Measurements from ENCODE around the gene ESPN. TPM values are rescaled to one million over a fixed set of nuclear protein-coding genes. Genes with fewer than 3 reads are reported as not detected.

ESPN gene
- total and polyA plus RNA-seq, 7 donors, result 0.55 to 202 (median 86.5) TPM; not detected in 2

DNA sequence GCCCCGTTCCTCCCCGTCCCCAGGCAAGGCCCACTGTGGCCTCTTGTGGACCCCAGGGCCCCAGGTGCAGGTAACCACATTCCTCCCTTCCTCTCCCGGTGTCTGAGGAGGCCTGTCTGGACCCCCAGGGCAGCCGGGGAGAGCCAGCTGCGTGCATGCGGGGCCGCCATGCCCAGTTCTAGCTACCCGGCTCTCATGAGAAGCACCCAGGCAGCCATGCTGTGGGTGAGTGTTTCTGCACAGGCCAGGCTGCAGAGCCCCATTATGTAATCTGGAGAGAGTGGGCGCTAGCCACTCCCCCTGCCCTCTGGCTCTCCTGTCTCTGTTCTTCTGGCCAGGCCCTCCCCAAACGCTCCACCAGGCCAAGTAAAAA is 85.3 kb downstream of the ESPN start:
- H3K9me3 ChIP-seq, result no peaks in the 10 kb centered on the region
- H3K27ac ChIP-seq, result no peak overlapping the region
- H3K4me3 ChIP-seq, result no peak overlapping the region
- H3K4me1 ChIP-seq, result no peaks in the 10 kb centered on the region
- WGBS, 2 donors, result 74 to 87% methylated on average over 10 of the region's 10 CpGs
- TF ChIP-seq, protein P1, sequence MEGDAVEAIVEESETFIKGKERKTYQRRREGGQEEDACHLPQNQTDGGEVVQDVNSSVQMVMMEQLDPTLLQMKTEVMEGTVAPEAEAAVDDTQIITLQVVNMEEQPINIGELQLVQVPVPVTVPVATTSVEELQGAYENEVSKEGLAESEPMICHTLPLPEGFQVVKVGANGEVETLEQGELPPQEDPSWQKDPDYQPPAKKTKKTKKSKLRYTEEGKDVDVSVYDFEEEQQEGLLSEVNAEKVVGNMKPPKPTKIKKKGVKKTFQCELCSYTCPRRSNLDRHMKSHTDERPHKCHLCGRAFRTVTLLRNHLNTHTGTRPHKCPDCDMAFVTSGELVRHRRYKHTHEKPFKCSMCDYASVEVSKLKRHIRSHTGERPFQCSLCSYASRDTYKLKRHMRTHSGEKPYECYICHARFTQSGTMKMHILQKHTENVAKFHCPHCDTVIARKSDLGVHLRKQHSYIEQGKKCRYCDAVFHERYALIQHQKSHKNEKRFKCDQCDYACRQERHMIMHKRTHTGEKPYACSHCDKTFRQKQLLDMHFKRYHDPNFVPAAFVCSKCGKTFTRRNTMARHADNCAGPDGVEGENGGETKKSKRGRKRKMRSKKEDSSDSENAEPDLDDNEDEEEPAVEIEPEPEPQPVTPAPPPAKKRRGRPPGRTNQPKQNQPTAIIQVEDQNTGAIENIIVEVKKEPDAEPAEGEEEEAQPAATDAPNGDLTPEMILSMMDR (IDR thresholded peaks at IDR 0.05), result no peak
- no peak for TF ChIP-seq EP300 (IDR thresholded peaks at IDR 0.05)
- no peak for TF ChIP-seq POLR2AphosphoS5 (IDR thresholded peaks at IDR 0.05)
- no peak for TF ChIP-seq POLR2A (IDR thresholded peaks at IDR 0.05)
- intact Hi-C loops (cut with DNase I), result no loop called here
- no peaks in the 10 kb centered on the region for H3K27me3 ChIP-seq
- no peak for DNase-seq
- H3K36me3 ChIP-seq, result no peaks in the 10 kb centered on the region

DNA sequence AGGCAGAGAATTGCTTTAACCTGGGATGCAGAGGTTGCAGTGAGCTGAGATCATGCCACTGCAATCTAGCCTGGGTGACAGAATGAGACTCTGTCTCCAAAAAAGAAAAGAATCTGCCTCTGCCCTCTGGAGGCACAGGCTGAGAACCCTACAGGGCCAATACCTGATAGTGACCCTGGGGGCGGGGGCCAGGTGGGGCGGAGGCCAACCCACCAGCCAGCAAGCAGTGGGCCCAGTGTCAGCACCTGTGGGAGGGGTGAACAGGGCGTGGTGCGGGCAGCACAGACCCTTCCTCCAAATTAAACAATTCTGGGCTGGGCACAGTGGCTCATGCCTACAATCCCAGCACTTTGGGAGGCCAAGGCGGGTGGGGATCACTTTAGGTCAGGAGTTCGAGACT is 85.9 kb downstream of the ESPN start:
- TF ChIP-seq, protein P1 (IDR thresholded peaks at IDR 0.05), result no peak
- no peak for TF ChIP-seq POLR2A (IDR thresholded peaks at IDR 0.05)
- Histone ChIP-seq H3K27me3 (no peaks in the 10 kb centered on the region), H3K9me3 (no peaks in the 10 kb centered on the region), H3K36me3 (no peaks in the 10 kb centered on the region), H3K4me3 (no peak overlapping the region), H3K27ac (no peak overlapping the region), H3K4me1 (no peaks in the 10 kb centered on the region)
- 76 to 82% methylated on average over 6 of the region's 6 CpGs for WGBS, 2 donors
- no peak for DNase-seq
- intact Hi-C loops (cut with DNase I), result no loop called here

Small RNA genes within 50 kb of the gene (small RNA-seq; reads per million reads assigned to genes)
- 0 reads per million in 3 donors for gene MIR4252

Other genes with a start within 250 kb of the ESPN start
- gene CHD5, start 244.5 kb upstream of the ESPN start, total RNA-seq, result 1 to 10 TPM in 3 of 4 donors, under 1 TPM in 1; 0.49 to 2.8 (median 1.5) TPM
- under 1 TPM in 1 of 3 donors, not detected in 2; 0.80 TPM for gene CHD5, start 244.5 kb upstream of the ESPN start, polyA plus RNA-seq
- 100 to 1,000 TPM; 166 to 267 (median 219) TPM for gene RPL22, start 225.2 kb upstream of the ESPN start, total RNA-seq
- 100 to 1,000 TPM; 299 to 443 (median 410) TPM for gene RPL22, start 225.2 kb upstream of the ESPN start, polyA plus RNA-seq
- gene RNF207, start 218.7 kb upstream of the ESPN start, total RNA-seq, result 10 to 100 TPM in 3 of 4 donors, 1 to 10 TPM in 1; 7.8 to 19.1 (median 16.1) TPM
- gene RNF207, start 218.7 kb upstream of the ESPN start, polyA plus RNA-seq, result 10 to 100 TPM in 1 of 3 donors, 1 to 10 TPM in 2; 5.3 to 24.3 (median 7.2) TPM
- 10 to 100 TPM; 39.2 to 64.9 (median 55.6) TPM for gene ICMT, start 188.8 kb upstream of the ESPN start, total RNA-seq
- gene ICMT, start 188.8 kb upstream of the ESPN start, polyA plus RNA-seq, result 10 to 100 TPM; 19.2 to 34.1 (median 20.3) TPM
- not detected for gene HES3, start 180.6 kb upstream of the ESPN start, total RNA-seq
- not detected for gene HES3, start 180.6 kb upstream of the ESPN start, polyA plus RNA-seq
- 10 to 100 TPM in 1 of 4 donors, 1 to 10 TPM in 3; 3.7 to 11.4 (median 4.7) TPM for gene GPR153, start 163.7 kb upstream of the ESPN start, total RNA-seq
- 10 to 100 TPM; 10.8 to 32.4 (median 22.9) TPM for gene GPR153, start 163.7 kb upstream of the ESPN start, polyA plus RNA-seq
- 10 to 100 TPM; 17.9 to 26.5 (median 22.2) TPM for gene ACOT7, start 31.0 kb upstream of the ESPN start, total RNA-seq
- 10 to 100 TPM; 54.7 to 81.0 (median 78.8) TPM for gene ACOT7, start 31.0 kb upstream of the ESPN start, polyA plus RNA-seq
- gene HES2, start 4.9 kb upstream of the ESPN start, total RNA-seq, result not detected
- gene HES2, start 4.9 kb upstream of the ESPN start, polyA plus RNA-seq, result 10 to 100 TPM; 10.7 to 27.0 (median 19.9) TPM
- gene TNFRSF25, start 41.4 kb downstream of the ESPN start, total RNA-seq, result 10 to 100 TPM in 1 of 4 donors, 1 to 10 TPM in 3; 2.5 to 11.6 (median 5.5) TPM
- 10 to 100 TPM in 1 of 3 donors, 1 to 10 TPM in 2; 3.5 to 65.9 (median 7.8) TPM for gene TNFRSF25, start 41.4 kb downstream of the ESPN start, polyA plus RNA-seq
- 1 to 10 TPM; 2.5 to 7.5 (median 5.2) TPM for gene PLEKHG5, start 66.9 kb downstream of the ESPN start, total RNA-seq
- gene PLEKHG5, start 66.9 kb downstream of the ESPN start, polyA plus RNA-seq, result 10 to 100 TPM in 1 of 3 donors, 1 to 10 TPM in 2; 4.2 to 18.8 (median 5.4) TPM
- 10 to 100 TPM; 17.3 to 29.6 (median 20.7) TPM for gene NOL9, start 129.7 kb downstream of the ESPN start, total RNA-seq
- 1 to 10 TPM; 1.2 to 9.1 (median 1.8) TPM for gene NOL9, start 129.7 kb downstream of the ESPN start, polyA plus RNA-seq
- under 1 TPM in 1 of 4 donors, not detected in 3; 0.36 TPM for gene TAS1R1, start 130.5 kb downstream of the ESPN start, total RNA-seq
- gene TAS1R1, start 130.5 kb downstream of the ESPN start, polyA plus RNA-seq, result under 1 TPM in 1 of 3 donors, not detected in 2; 0.10 TPM
- 10 to 100 TPM; 14.4 to 26.8 (median 16.3) TPM for gene ZBTB48, start 155.2 kb downstream of the ESPN start, total RNA-seq
- gene ZBTB48, start 155.2 kb downstream of the ESPN start, polyA plus RNA-seq, result 10 to 100 TPM; 15.0 to 31.3 (median 23.4) TPM
- 10 to 100 TPM; 54.0 to 83.6 (median 73.2) TPM for gene KLHL21, start 178.1 kb downstream of the ESPN start, total RNA-seq
- 10 to 100 TPM in 1 of 3 donors, 1 to 10 TPM in 2; 4.8 to 12.0 (median 5.1) TPM for gene KLHL21, start 178.1 kb downstream of the ESPN start, polyA plus RNA-seq
- 10 to 100 TPM; 12.5 to 19.4 (median 15.9) TPM for gene PHF13, start 189.0 kb downstream of the ESPN start, total RNA-seq
- 1 to 10 TPM; 3.9 to 6.7 (median 4.2) TPM for gene PHF13, start 189.0 kb downstream of the ESPN start, polyA plus RNA-seq
- 10 to 100 TPM; 22.7 to 30.6 (median 26.6) TPM for gene THAP3, start 200.1 kb downstream of the ESPN start, total RNA-seq
- gene THAP3, start 200.1 kb downstream of the ESPN start, polyA plus RNA-seq, result 10 to 100 TPM; 12.6 to 20.5 (median 15.3) TPM

Data from sigmoid colon (tissue), 7 donors.